Globus pallidus (tissue), 1 donor: ENCODE data around the gene TBRG4.
"Not testable (repeated sequence)": the region's sequence is repeated elsewhere in the genome, so short reads cannot be mapped to it uniquely, and the experiment has no call there.

ENCODE experiments used
- DNase-seq: peaks from one replicate; pipeline ENCODE4 v3.0.0-alpha.2; 2015; ENCODE audit warnings: low spot score

The TBRG4 gene

GRCh38 chr7:45111298-45112223, at the start of gene TBRG4:
TBRG4 (minus strand) TSS chr7:45111697; CDS start chr7:45109237, 2,460 bp downstream.
- peak; percentile 94 for DNase-seq

GRCh38 chr7:45161138-45161537, 49.6 kb upstream of the TBRG4 start:
- no peak for DNase-seq

- peak; percentile 50 for DNase-seq
Observed at GRCh38 chr7:45160417-45160881, 49.0 kb upstream of the TBRG4 start.

GRCh38 chr7:45159296-45159695, 47.8 kb upstream of the TBRG4 start:
- no peak for DNase-seq

- DNase-seq: no peak
Observed at GRCh38 chr7:45158471-45158870, 47.0 kb upstream of the TBRG4 start.

- DNase-seq: no peak
Observed at GRCh38 chr7:45157653-45158401, 46.3 kb upstream of the TBRG4 start, which contains the start of gene RAMP3. RAMP3 (plus strand) TSS chr7:45157791; CDS start chr7:45157829, 38 bp downstream.

GRCh38 chr7:45157286-45157652, 45.8 kb upstream of the TBRG4 start:
- DNase-seq: no peak

- no peak for DNase-seq
Observed at GRCh38 chr7:45156516-45157272, 45.2 kb upstream of the TBRG4 start.

- no peak for DNase-seq
Observed at GRCh38 chr7:45155941-45156340, 44.4 kb upstream of the TBRG4 start.

GRCh38 chr7:45155357-45155900, 43.9 kb upstream of the TBRG4 start:
- no peak for DNase-seq

- not testable (repeated sequence) for DNase-seq
Observed at GRCh38 chr7:45153861-45154260, 42.4 kb upstream of the TBRG4 start.

- DNase-seq: no peak
Observed at GRCh38 chr7:45153233-45153632, 41.7 kb upstream of the TBRG4 start.

GRCh38 chr7:45151967-45152366, 40.5 kb upstream of the TBRG4 start:
- no peak for DNase-seq

GRCh38 chr7:45151131-45151684, 39.7 kb upstream of the TBRG4 start:
- no peak for DNase-seq

- DNase-seq: no peak
Observed at GRCh38 chr7:45150199-45150598, 38.7 kb upstream of the TBRG4 start.

GRCh38 chr7:45149606-45150005, 38.1 kb upstream of the TBRG4 start:
- DNase-seq: no peak

- DNase-seq: no peak
Observed at GRCh38 chr7:45148653-45148973, 37.1 kb upstream of the TBRG4 start.

GRCh38 chr7:45147858-45148652, 36.6 kb upstream of the TBRG4 start:
- DNase-seq: no peak

- no peak for DNase-seq
Observed at GRCh38 chr7:45146531-45147379, 35.3 kb upstream of the TBRG4 start.

GRCh38 chr7:45145881-45146280, 34.4 kb upstream of the TBRG4 start:
- DNase-seq: no peak
